DMS 273 (cell line): Measurements from ENCODE around the gene GJA3.
"Not testable (repeated sequence)": the region's sequence is repeated elsewhere in the genome, so short reads cannot be mapped to it uniquely, and the experiment has no call there.

ENCODE experiments used
- DNase-seq: peaks from one replicate; lab custom pipeline; 2025; ENCODE audit not compliant: unreplicated experiment; lab: John Stamatoyannopoulos, UW

Gene GJA3

GRCh38 chr13:20153290-20153689, 7.6 kb downstream of the GJA3 start:
- DNase-seq: not testable (repeated sequence)

GRCh38 chr13:20151612-20152011, 9.2 kb downstream of the GJA3 start:
- no peak for DNase-seq

GRCh38 chr13:20151016-20151415, 9.8 kb downstream of the GJA3 start:
- DNase-seq: no peak

- no peak for DNase-seq
Measured at GRCh38 chr13:20150561-20150960, 10.3 kb downstream of the GJA3 start.

- DNase-seq: no peak
Measured at GRCh38 chr13:20149762-20150161, 11.1 kb downstream of the GJA3 start.

- no peak for DNase-seq
Measured at GRCh38 chr13:20148501-20149183, 12.2 kb downstream of the GJA3 start.

GRCh38 chr13:20146381-20146780, 14.5 kb downstream of the GJA3 start:
- no peak for DNase-seq

- DNase-seq: no peak
Measured at GRCh38 chr13:20145521-20145920, 15.3 kb downstream of the GJA3 start.

GRCh38 chr13:20144141-20144850, 16.6 kb downstream of the GJA3 start:
- DNase-seq: no peak

- no peak for DNase-seq
Measured at GRCh38 chr13:20142927-20143480, 17.8 kb downstream of the GJA3 start.

- no peak for DNase-seq
Measured at GRCh38 chr13:20142023-20142926, 18.6 kb downstream of the GJA3 start.

GRCh38 chr13:20141238-20142022, 19.4 kb downstream of the GJA3 start:
- DNase-seq: no peak

GRCh38 chr13:20140487-20140886, 20.4 kb downstream of the GJA3 start:
- DNase-seq: no peak

- DNase-seq: no peak
Measured at GRCh38 chr13:20137875-20138274, 23.0 kb downstream of the GJA3 start.

- no peak for DNase-seq
Measured at GRCh38 chr13:20136781-20137703, 23.8 kb downstream of the GJA3 start.

GRCh38 chr13:20134732-20135131, 26.1 kb downstream of the GJA3 start:
- DNase-seq: no peak

- DNase-seq: no peak
Measured at GRCh38 chr13:20132052-20132634, 28.7 kb downstream of the GJA3 start.

- DNase-seq: no peak
Measured at GRCh38 chr13:20131057-20131832, 29.6 kb downstream of the GJA3 start.
